ENCODE data around the gene EIF4A3. TPM values are rescaled to one million over a fixed set of nuclear protein-coding genes. Genes with fewer than 3 reads are reported as not detected.
A peak's percentile ranks its signal among the peaks of the same experiment; 100 is the strongest.

The EIF4A3 gene
- total and polyA plus RNA-seq, 10 of the 15 experiments (the other 5 are each of a cell fraction or from before 2014, with no cell fraction given) = 53.3 to 225 (median 103) TPM

DNA sequence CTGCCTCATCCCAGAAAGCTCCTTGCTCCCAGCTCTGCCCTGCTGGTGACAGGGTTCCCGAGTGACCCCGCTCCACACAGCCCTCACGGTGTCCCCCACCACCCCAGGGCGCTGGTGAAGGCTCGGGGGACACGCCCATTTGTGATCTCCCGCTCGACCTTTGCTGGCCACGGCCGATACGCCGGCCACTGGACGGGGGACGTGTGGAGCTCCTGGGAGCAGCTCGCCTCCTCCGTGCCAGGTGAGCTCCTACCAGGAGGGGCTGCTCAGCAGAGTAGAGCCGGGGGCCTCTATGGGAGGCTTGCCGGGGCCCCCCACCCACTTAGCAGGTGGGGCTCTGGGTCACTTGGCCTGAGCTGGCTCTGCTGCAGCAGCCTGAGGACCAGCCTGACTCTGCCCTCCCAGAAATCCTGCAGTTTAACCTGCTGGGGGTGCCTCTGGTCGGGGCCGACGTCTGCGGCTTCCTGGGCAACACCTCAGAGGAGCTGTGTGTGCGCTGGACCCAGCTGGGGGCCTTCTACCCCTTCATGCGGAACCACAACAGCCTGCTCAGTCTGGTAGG is 34.4 kb downstream of the EIF4A3 start:
- ChIA-PET SMC1A (ENCODE audit: uncharacterized antibody, unreplicated experiment) (no interaction called here), CTCF (no interaction called here), POLR2A (interaction anchor here (0.6 kb wide), 1 partner anchor 1678 kb away, joined by 3 read pairs; no protein-coding TSS in a partner anchor), RAD21 (ENCODE audit: unreplicated experiment) (no interaction called here)
- H3K9ac ChIP-seq (ENCODE audit: control insufficient read depth, insufficient read depth, low read length) = no peak overlapping the region
- TF ChIP-seq MYC (IDR thresholded peaks at IDR 0.05; ENCODE audit: insufficient read depth, insufficient read length, insufficient replicate concordance, low read length, severe bottlenecking) = no peak
- no peak for TF ChIP-seq PAX8 (IDR thresholded peaks at IDR 0.05)
- TF ChIP-seq, protein P1, sequence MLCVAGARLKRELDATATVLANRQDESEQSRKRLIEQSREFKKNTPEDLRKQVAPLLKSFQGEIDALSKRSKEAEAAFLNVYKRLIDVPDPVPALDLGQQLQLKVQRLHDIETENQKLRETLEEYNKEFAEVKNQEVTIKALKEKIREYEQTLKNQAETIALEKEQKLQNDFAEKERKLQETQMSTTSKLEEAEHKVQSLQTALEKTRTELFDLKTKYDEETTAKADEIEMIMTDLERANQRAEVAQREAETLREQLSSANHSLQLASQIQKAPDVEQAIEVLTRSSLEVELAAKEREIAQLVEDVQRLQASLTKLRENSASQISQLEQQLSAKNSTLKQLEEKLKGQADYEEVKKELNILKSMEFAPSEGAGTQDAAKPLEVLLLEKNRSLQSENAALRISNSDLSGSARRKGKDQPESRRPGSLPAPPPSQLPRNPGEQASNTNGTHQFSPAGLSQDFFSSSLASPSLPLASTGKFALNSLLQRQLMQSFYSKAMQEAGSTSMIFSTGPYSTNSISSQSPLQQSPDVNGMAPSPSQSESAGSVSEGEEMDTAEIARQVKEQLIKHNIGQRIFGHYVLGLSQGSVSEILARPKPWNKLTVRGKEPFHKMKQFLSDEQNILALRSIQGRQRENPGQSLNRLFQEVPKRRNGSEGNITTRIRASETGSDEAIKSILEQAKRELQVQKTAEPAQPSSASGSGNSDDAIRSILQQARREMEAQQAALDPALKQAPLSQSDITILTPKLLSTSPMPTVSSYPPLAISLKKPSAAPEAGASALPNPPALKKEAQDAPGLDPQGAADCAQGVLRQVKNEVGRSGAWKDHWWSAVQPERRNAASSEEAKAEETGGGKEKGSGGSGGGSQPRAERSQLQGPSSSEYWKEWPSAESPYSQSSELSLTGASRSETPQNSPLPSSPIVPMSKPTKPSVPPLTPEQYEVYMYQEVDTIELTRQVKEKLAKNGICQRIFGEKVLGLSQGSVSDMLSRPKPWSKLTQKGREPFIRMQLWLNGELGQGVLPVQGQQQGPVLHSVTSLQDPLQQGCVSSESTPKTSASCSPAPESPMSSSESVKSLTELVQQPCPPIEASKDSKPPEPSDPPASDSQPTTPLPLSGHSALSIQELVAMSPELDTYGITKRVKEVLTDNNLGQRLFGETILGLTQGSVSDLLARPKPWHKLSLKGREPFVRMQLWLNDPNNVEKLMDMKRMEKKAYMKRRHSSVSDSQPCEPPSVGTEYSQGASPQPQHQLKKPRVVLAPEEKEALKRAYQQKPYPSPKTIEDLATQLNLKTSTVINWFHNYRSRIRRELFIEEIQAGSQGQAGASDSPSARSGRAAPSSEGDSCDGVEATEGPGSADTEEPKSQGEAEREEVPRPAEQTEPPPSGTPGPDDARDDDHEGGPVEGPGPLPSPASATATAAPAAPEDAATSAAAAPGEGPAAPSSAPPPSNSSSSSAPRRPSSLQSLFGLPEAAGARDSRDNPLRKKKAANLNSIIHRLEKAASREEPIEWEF (IDR thresholded peaks at IDR 0.05; ENCODE audit: insufficient replicate concordance, low read depth, low read length) = no peak
- TF ChIP-seq, protein P2, sequence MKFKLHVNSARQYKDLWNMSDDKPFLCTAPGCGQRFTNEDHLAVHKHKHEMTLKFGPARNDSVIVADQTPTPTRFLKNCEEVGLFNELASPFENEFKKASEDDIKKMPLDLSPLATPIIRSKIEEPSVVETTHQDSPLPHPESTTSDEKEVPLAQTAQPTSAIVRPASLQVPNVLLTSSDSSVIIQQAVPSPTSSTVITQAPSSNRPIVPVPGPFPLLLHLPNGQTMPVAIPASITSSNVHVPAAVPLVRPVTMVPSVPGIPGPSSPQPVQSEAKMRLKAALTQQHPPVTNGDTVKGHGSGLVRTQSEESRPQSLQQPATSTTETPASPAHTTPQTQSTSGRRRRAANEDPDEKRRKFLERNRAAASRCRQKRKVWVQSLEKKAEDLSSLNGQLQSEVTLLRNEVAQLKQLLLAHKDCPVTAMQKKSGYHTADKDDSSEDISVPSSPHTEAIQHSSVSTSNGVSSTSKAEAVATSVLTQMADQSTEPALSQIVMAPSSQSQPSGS (IDR thresholded peaks at IDR 0.05; ENCODE audit: low read length) = no peak
- TF ChIP-seq SRF (IDR thresholded peaks at IDR 0.05; ENCODE audit: low read depth in 2 of 2, low read length in 2 of 2) = no peak
- DNase-seq (ENCODE audit: low read depth, low spot score) (no peak), FAIRE-seq (no peak), ATAC-seq (peak; percentile 27; the same call in 2 of the 3 replicates)
- no peaks in the 10 kb centered on the region; the same call in 2 of the 3 replicates for H3K9me3 ChIP-seq (replicated peaks; ENCODE audit: control insufficient read depth, insufficient read depth, low read length)
- H3K36me3 ChIP-seq (ENCODE audit: control insufficient read depth in 2 of 2, insufficient read depth in 2 of 2, low read length in 1 of 2) = no peaks in the 10 kb centered on the region
- no peak overlapping the region for H2AFZ ChIP-seq (ENCODE audit: control insufficient read depth, low read depth, low read length)
- intact Hi-C loops (cut with micrococcal nuclease; ENCODE audit: unreplicated experiment) (no loop called here), in situ Hi-C loops (cut with MboI) (no loop called here)
- no TSS peak for BruUV-seq (replicated peaks)
- WGBS (ENCODE audit: insufficient coverage, insufficient replicate concordance, low lambda C conversion rate, missing lambda C conversion rate) = 43% methylated on average over 24 of the region's 24 CpGs
- no peak overlapping the region for H3K4me3 ChIP-seq
- no peaks in the 10 kb centered on the region for H3K4me1 ChIP-seq (ENCODE audit: control insufficient read depth, insufficient read depth, low read length)
- H3K27me3 ChIP-seq (replicated peaks in 1 of 2; ENCODE audit: control insufficient read depth in 2 of 2, insufficient read depth in 2 of 2, low read length in 1 of 2) = peaks cover 0 to 3% of the 10 kb centered on the region in 2 experiments; a peak in 2 of 4 replicates
- H3K27ac ChIP-seq (ENCODE audit: control insufficient read depth, insufficient read depth) = no peak overlapping the region
- H3K79me2 ChIP-seq (ENCODE audit: control insufficient read depth, insufficient read depth, low read length) = no peaks in the 10 kb centered on the region
- no peaks in the 10 kb centered on the region; the same call in 1 of the 2 replicates for H4K20me1 ChIP-seq (ENCODE audit: control insufficient read depth, insufficient read depth)
- no peak overlapping the region for H3K4me2 ChIP-seq (ENCODE audit: control insufficient read depth, insufficient read depth)
